HG02852 (cell line): ENCODE measurements around the gene PPID.
"Not testable (repeated sequence)": the region's sequence is repeated elsewhere in the genome, so short reads cannot be mapped to it uniquely, and the experiment has no call there.

Source experiments
- ATAC-seq: cut with Tn5 transposase; IDR thresholded peaks from one replicate; pipeline ENCODE4 v1.9.1; 2021; ENCODE audit warnings: mild to moderate bottlenecking, moderate library complexity; ENCODE audit not compliant: unreplicated experiment

PPID gene

DNA sequence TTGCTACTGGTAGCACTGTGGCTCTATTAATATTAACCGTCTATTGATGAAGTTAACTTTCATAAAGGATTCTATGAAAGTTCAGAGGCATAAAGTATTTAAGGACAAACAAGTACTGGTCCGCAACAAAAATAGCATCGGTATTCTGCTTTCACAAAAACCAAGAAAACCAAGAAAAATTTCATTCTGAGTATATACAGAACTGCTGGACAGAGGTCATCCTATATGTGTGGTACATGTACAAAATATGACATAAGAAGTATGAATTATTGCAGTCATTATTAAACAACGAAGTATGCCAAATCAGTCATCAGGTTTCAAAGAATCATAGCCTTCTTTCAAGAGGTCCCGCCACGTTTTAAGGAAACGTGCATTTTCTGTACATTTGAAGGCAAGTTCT is 53.9 kb downstream of the PPID start:
- ATAC-seq, result no peak

DNA sequence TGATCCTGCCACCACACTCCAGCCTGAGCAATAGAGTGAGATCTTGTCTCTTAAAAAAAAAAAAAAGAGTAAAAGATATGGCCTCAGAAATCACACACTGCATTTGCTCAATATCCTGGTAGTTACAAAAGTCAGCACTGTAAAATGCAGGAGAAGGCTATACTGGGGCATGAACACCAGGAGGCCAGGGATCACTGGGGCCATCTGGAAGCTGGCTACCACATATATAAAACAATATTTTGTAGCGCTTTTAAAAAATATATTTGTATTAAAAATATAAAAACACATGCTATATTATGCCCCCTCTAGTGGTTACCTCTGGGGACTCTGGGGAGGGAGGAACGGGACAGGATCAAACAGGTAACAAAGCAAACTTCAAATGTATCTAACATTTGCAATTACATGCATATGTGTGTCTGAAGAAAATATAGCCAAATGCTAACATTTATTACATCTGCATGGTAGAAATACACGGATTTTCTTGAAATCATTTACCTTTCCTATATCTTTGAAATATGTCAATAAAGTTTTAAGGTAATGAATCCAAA is 55.5 kb downstream of the PPID start:
- ATAC-seq, result no peak

DNA sequence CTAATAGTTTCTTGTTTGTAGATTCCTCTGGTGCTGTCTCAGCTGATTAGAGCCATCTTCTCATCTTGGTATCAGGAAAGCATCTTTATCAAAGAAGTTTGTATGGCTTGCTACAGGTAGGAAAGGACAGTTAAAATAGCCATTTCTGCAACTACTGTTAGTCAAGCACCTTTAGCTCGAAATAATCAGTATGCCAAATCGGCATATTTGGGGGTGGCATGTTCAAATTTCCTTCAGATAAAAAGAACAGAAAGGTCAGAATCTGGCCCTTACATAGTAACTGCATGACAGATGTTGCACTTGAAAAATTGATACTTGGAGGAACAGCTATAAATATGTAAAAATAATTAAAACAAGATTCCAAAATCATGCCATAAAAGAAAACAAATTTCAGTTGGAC is 56.3 kb downstream of the PPID start:
- no peak for ATAC-seq

DNA sequence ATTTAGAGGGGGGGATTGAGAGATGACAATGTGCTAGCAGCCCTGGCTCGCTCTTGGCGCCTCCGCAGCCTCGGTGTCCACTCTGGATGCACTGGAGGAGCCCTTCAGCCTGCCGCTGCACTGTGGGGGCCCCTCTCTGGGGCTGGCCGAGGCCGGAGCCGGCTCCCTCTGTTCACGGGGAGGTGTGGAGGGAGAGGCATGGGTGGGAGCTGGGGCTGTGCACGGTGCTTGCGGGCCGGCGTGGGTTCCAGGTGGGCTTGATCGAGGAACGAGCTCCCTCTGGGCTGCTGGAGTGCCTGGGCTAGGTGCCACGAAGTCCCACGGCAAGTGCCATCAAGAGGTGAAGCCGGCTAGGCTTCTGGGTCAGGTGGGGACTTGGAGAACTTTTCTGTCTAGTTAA is 58.4 kb downstream of the PPID start:
- no peak for ATAC-seq

DNA sequence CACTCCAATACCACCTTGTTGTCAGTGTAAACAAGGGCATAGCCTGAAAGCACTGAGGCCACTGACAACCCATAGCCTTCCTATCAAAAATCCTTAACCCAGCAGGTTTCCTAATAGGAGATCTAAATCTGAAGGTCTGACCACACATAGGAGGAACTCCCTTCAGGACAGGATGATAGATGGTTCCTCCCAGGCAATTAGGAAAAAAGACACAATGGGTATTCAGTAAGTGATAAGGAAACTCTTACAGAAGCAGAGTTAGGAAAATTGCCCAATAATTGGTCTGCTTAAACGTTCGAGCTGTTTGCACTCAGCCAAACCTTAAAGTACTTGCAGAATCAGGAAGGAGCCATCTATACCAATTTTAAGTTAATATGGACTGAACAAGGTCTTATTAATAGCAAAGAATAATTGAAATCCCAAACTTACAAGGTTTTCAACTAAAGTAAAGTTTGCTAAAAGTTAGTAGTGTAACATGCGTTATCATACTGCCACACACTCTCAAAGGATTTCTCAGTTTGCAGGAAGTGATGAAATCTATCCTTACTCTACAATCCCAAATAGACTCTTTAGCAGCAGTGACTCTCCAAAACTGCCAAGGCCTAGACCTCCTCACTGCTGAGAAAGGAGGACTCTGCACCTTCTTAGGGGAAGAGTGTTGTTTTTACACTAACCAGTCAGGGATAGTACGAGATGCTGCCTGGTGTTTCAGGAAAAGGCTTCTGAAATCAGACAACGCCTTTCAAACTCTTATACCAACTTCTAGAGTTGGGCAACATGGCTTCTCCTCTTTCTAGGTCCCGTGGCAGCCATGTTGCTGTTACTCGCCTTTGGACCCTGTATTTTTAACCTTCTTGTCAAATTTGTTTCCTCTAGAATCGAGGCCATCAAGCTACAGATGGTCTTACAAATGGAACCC is 59.2 kb downstream of the PPID start:
- not testable (repeated sequence) for ATAC-seq

GRCh38 chr4:158663255-158663654 is 59.9 kb downstream of the PPID start:
- ATAC-seq, result not testable (repeated sequence)
